Measurements from ENCODE around the gene NKX1-1. TPM values are rescaled to one million over a fixed set of nuclear protein-coding genes. Genes with fewer than 3 reads are reported as not detected.

NKX1-1 gene
- total and polyA plus RNA-seq, 2 of the 8 experiments (the other 6 are each of a cell fraction or from before 2014, with no cell fraction given), result not detected

GRCh38 chr4:1413687-1414479 is 7.6 kb upstream of the NKX1-1 start (continued):
- TF ChIP-seq ATF3 (IDR thresholded peaks at IDR 0.05; ENCODE audit: insufficient read depth, low read depth, low read length), result no peak
- no peak for TF ChIP-seq HDAC6 (IDR thresholded peaks at IDR 0.05; ENCODE audit: low read depth, low read length)
- TF ChIP-seq FOSL1 (IDR thresholded peaks at IDR 0.05; ENCODE audit: insufficient read depth, low read depth, low read length), result no peak

Measured in H1 (cell line).